Fibroblast of lung (primary cell): ENCODE data around the gene DDX10.

ENCODE experiments used
- CTCF ChIP-seq, 2 donors: IDR thresholded peaks in 1 of 2; conservative IDR thresholded peaks in 1 of 2; 1 replicate in 1 of 2; 2 replicates in 1 of 2; pipeline ENCODE4 v1.5.1; 2011 to 2012; ENCODE audit warnings: low read length in 2 of 2, control low read depth in 1 of 2, inconsistent platforms in 1 of 2, low read depth in 1 of 2, mild to moderate bottlenecking in 1 of 2
- EZH2 ChIP-seq: IDR thresholded peaks from 2 replicates; pipeline ENCODE4 v1.5.1; 2012; ENCODE audit warnings: low read length, control low read depth, mild to moderate bottlenecking; ENCODE audit errors: missing control alignments

GRCh38 chr11:108724974-108725689 lies 60.3 kb downstream of the DDX10 start:
- TF ChIP-seq CTCF (conservative IDR thresholded peaks at IDR 0.05 in 1 of 2, IDR thresholded peaks at IDR 0.05 in 1 of 2; ENCODE audit: low read depth in 1 of 2, low read length in 2 of 2) (no peak), EZH2 (no peak)
